HG02623 (cell line): ENCODE measurements around the gene COL6A2.
"Not testable (repeated sequence)": the region's sequence is repeated elsewhere in the genome, so short reads cannot be mapped to it uniquely, and the experiment has no call there.

Source experiments
- ATAC-seq: cut with Tn5 transposase; IDR thresholded peaks from one replicate; pipeline ENCODE4 v1.9.1; 2021; ENCODE audit warnings: moderate library complexity; ENCODE audit not compliant: unreplicated experiment

COL6A2 gene

GRCh38 chr21:46092811-46093667, 4.9 kb upstream of the COL6A2 start:
- no peak for ATAC-seq

GRCh38 chr21:46093668-46094400, 4.1 kb upstream of the COL6A2 start:
- ATAC-seq = no peak

GRCh38 chr21:46094401-46095082, 3.4 kb upstream of the COL6A2 start:
- ATAC-seq = no peak

GRCh38 chr21:46095083-46095719, 2.7 kb upstream of the COL6A2 start:
- ATAC-seq = no peak

GRCh38 chr21:46095814-46096595, 1.9 kb upstream of the COL6A2 start:
- no peak for ATAC-seq

GRCh38 chr21:46096596-46097335, 1.1 kb upstream of the COL6A2 start:
- no peak for ATAC-seq

GRCh38 chr21:46098303-46099141, 610 bp downstream of the COL6A2 start:
- ATAC-seq = no peak

GRCh38 chr21:46099476-46099875, 1.6 kb downstream of the COL6A2 start:
- ATAC-seq = no peak

GRCh38 chr21:46100020-46100419, 2.1 kb downstream of the COL6A2 start:
- no peak for ATAC-seq

- no peak for ATAC-seq
Measured at GRCh38 chr21:46100426-46100825, 2.5 kb downstream of the COL6A2 start.

GRCh38 chr21:46100906-46101305, 3.0 kb downstream of the COL6A2 start:
- no peak for ATAC-seq

- no peak for ATAC-seq
Measured at GRCh38 chr21:46104104-46104503, 6.2 kb downstream of the COL6A2 start.

GRCh38 chr21:46107376-46107775, 9.5 kb downstream of the COL6A2 start:
- not testable (repeated sequence) for ATAC-seq

- no peak for ATAC-seq
Measured at GRCh38 chr21:46108827-46109312, 11.0 kb downstream of the COL6A2 start.

GRCh38 chr21:46109313-46110221, 11.7 kb downstream of the COL6A2 start:
- no peak for ATAC-seq

GRCh38 chr21:46110499-46111192, 12.7 kb downstream of the COL6A2 start:
- no peak for ATAC-seq

GRCh38 chr21:46111193-46111571, 13.3 kb downstream of the COL6A2 start:
- ATAC-seq = no peak
